Measurements from ENCODE around the gene KCP.

KCP gene

DNA sequence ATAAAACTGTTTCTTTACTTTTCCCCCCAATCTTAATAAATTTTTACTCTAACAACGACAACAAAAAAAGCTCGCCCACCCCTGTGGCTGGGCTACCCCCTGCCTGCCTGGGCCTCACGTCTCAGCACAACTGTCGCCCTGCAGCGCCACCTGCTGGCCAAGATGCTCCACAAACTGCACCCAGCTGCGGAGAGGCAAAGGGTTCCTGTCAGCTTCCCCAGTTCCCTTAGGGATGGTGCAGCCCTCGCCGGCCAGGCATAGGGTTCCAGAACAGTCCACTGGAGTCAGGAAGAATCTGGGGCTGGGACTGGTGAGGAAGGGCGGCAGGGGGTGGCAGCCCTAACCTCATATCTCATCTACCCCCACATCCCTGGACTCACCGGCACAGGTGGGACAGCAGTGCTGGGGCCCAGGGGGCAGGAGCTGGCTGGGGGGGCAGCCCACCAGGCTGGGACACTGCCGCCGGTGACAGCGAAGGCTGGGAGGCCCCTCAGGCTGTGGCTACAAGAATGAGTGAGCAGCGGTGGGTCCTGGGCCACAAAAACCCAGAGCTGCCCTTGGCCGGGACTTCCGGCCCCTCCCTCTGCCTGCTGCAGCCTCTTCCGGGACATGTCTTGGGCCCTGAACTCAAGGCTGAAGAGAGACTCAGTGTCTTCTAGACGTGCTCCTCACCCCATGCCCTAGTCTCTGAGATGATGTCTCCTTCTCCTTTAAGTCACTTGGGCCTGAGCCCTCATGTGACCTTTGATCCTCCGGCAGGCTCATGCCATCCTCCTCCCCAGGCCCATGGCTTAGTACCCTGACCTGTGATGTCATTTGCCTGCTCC, 26.7 kb downstream of the KCP start:
- no peak overlapping the region for H3K4me3 Mint-ChIP-seq
- no peaks in the 10 kb centered on the region for H3K9me3 Mint-ChIP-seq
- H3K27me3 Mint-ChIP-seq (ENCODE audit: low read depth, poor library complexity): no peaks in the 10 kb centered on the region
- no peaks in the 10 kb centered on the region for H3K36me3 Mint-ChIP-seq (ENCODE audit: low read depth)
- DNase-seq: peak; percentile 91
- H3K4me1 Mint-ChIP-seq: peaks cover 21% of the 10 kb centered on the region
- TF ChIP-seq, protein P1, sequence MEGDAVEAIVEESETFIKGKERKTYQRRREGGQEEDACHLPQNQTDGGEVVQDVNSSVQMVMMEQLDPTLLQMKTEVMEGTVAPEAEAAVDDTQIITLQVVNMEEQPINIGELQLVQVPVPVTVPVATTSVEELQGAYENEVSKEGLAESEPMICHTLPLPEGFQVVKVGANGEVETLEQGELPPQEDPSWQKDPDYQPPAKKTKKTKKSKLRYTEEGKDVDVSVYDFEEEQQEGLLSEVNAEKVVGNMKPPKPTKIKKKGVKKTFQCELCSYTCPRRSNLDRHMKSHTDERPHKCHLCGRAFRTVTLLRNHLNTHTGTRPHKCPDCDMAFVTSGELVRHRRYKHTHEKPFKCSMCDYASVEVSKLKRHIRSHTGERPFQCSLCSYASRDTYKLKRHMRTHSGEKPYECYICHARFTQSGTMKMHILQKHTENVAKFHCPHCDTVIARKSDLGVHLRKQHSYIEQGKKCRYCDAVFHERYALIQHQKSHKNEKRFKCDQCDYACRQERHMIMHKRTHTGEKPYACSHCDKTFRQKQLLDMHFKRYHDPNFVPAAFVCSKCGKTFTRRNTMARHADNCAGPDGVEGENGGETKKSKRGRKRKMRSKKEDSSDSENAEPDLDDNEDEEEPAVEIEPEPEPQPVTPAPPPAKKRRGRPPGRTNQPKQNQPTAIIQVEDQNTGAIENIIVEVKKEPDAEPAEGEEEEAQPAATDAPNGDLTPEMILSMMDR (IDR thresholded peaks at IDR 0.05): peak; percentile 92
- no peak overlapping the region for H3K27ac Mint-ChIP-seq

DNA sequence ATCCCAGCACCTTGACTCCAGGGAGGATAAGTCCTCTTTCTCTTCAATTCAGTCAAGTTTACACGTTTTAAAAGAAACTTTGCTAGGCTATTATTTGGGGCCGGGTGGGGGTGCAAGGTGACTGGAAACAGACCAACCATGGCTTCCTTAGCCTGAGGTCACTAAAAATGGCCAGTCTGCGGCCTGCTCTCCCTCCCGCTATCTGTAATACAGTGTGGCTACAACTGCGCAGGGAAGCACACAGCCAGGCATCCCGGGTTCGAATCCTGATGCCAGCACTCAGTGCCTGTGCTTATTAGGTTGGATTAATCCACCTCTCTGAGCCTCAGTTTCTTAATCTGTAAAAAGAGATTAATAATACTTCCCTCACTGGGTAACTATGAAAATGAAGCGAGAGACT, 28.4 kb downstream of the KCP start:
- Mint-ChIP-seq H3K9me3 (no peaks in the 10 kb centered on the region), H3K27me3 (ENCODE audit: low read depth, poor library complexity) (no peaks in the 10 kb centered on the region), H3K4me3 (no peak overlapping the region), H3K4me1 (peaks cover 21% of the 10 kb centered on the region), H3K27ac (no peak overlapping the region), H3K36me3 (ENCODE audit: low read depth) (no peaks in the 10 kb centered on the region)
- TF ChIP-seq, protein P1 (IDR thresholded peaks at IDR 0.05): no peak
- no peak for DNase-seq

DNA sequence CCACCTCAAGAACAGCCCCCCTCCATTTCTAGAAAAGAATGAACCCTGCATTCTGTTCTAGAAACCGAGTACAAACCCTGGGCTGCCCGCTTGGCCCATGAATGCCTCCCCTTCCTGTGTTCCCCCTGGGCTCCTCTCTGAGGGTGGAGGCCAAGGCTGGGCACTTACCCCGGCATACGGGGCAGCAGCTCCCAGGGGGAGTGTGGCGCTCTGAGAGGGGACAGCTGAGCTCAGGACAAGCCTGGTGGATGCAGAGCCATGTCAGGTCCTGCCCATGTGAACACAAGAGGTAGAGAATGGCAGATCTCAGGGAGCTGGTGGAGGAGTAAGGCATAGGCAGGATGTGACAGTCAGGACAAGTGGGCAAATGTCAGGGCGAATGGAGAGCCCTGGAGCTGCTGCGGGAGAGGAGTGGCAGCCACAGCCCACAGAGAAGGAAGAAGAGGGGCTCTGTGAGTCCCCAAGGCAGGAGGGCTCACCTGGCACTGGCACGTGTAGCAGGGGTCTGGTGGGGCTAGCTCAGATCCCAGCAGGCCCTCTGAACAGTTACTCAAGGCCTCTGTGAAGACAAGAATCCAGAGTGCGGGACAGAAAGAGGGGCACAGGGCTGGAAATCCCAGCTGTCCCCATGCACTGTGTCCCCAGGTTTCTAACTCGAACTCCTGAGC, 28.9 kb downstream of the KCP start:
- Mint-ChIP-seq H3K9me3 (no peaks in the 10 kb centered on the region), H3K4me1 (peaks cover 21% of the 10 kb centered on the region), H3K4me3 (no peak overlapping the region), H3K27me3 (ENCODE audit: low read depth, poor library complexity) (no peaks in the 10 kb centered on the region), H3K27ac (peak overlapping the region; percentile 84), H3K36me3 (ENCODE audit: low read depth) (no peaks in the 10 kb centered on the region)
- TF ChIP-seq, protein P1 (IDR thresholded peaks at IDR 0.05): no peak
- DNase-seq: no peak

DNA sequence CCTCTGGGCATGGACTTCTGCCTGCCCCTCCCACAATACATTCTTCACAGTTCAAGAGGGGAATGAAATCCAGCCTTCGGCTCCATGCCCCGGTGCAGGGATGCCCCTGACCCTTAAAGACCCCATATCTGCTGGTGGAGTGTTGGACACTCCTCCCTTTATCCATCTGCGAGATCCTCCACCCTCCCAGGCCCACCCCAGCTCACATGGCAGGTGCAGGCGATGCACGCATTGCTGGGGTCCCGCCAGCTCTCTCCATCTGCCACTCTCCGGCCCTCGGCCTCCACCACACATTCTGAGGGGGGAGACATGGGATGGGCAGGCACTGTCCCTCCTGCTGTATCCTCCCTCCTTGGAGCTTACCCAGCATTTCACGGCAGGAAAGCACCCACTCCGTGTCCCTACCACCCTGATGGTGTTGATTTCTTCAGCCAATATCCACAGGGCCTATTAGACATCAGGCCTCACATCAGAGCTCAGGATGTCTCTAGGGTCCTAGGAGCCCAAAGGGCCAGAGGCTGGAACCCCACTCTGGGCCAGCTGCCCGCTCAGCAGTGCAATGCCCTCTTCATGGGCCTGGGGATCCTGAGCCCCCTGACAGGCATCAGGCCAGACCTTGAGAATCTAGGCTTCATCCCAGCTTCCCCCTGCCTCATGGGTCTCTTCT, 29.6 kb downstream of the KCP start:
- H3K36me3 Mint-ChIP-seq (ENCODE audit: low read depth): no peaks in the 10 kb centered on the region
- H3K27me3 Mint-ChIP-seq (ENCODE audit: low read depth, poor library complexity): no peaks in the 10 kb centered on the region
- TF ChIP-seq, protein P1 (IDR thresholded peaks at IDR 0.05): no peak

DNA sequence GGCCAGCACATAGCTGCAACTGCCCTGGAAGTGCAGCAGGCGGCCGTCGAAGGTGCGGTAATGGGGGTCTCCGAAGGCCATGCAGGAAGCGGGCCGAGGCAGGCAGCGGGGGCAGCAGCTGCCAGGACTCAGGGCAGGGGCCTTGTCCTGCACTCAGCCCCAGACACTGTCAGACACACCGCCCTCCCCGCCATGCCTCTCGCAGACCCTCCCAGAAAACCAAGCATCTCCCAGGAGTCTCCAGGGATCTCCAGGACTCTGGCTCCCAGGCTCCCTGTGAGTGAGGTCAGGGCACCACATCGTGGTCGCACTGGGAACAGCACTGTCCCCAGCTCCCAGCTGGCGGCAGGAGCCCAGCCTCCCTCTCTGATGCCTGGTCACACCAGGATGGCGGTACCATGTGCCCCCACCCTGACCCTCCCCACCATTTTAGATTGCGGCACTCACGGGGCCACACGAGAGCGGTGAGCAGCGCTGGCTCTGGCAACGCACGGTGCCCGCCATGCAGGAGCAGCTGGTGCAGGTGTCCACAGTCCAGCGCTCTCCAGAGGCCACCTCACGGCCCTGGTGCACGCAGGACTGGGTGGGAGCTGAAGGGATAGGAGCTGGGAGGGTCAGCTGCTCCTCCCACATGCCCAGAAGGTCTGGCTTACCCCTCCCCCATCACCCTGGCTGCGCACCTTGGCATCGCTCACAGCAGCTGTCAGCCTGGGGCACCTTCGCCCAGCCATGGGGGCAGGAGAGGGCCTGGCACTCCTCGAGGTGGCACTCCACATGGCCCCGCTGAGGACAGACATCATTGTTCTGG, 30.4 kb downstream of the KCP start:
- H3K9me3 Mint-ChIP-seq: no peaks in the 10 kb centered on the region
- DNase-seq: peak; percentile 76
- H3K4me3 Mint-ChIP-seq: no peak overlapping the region
- H3K36me3 Mint-ChIP-seq (ENCODE audit: low read depth): no peaks in the 10 kb centered on the region
- H3K4me1 Mint-ChIP-seq: peaks cover 23% of the 10 kb centered on the region
- TF ChIP-seq, protein P1 (IDR thresholded peaks at IDR 0.05): peak; percentile 82
- H3K27me3 Mint-ChIP-seq (ENCODE audit: low read depth, poor library complexity): peaks cover 2% of the 10 kb centered on the region
- no peak overlapping the region for H3K27ac Mint-ChIP-seq

More for the DNA sequence above, 29.6 kb downstream of the KCP start:
- Mint-ChIP-seq H3K27ac (no peak overlapping the region), H3K9me3 (no peaks in the 10 kb centered on the region), H3K4me3 (no peak overlapping the region), H3K4me1 (peaks cover 20% of the 10 kb centered on the region)
- no peak for DNase-seq
